GM18909 (cell line): ENCODE data around the gene MAPK11.

Experiments used
- ATAC-seq: cut with Tn5 transposase; IDR thresholded peaks from one replicate; pipeline ENCODE4 v1.9.1; 2021; ENCODE audit warnings: mild to moderate bottlenecking; ENCODE audit not compliant: unreplicated experiment, poor library complexity

The MAPK11 gene

GRCh38 chr22:50308986-50309600 lies 38.9 kb upstream of the MAPK11 start:
- no peak for ATAC-seq

GRCh38 chr22:50308597-50308935 lies 38.4 kb upstream of the MAPK11 start:
- no peak for ATAC-seq

- no peak for ATAC-seq
Measured at GRCh38 chr22:50307890-50308596, 37.9 kb upstream of the MAPK11 start.

- no peak for ATAC-seq
Measured at GRCh38 chr22:50306753-50307749, 36.9 kb upstream of the MAPK11 start, which contains the start of gene PLXNB2. Gene PLXNB2 (minus strand): TSS chr22:50307646. CDS start chr22:50290584, 17,062 bp downstream.

- ATAC-seq = no peak
Measured at GRCh38 chr22:50305923-50306566, 35.9 kb upstream of the MAPK11 start.

- ATAC-seq = no peak
Measured at GRCh38 chr22:50305393-50305922, 35.3 kb upstream of the MAPK11 start.

GRCh38 chr22:50304528-50305392 lies 34.6 kb upstream of the MAPK11 start:
- ATAC-seq = no peak

- no peak for ATAC-seq
Measured at GRCh38 chr22:50303848-50304527, 33.8 kb upstream of the MAPK11 start.

GRCh38 chr22:50303515-50303847 lies 33.3 kb upstream of the MAPK11 start:
- ATAC-seq = no peak

- no peak for ATAC-seq
Measured at GRCh38 chr22:50302564-50302963, 32.4 kb upstream of the MAPK11 start.

GRCh38 chr22:50302041-50302541 lies 31.9 kb upstream of the MAPK11 start:
- no peak for ATAC-seq

- no peak for ATAC-seq
Measured at GRCh38 chr22:50301581-50301991, 31.4 kb upstream of the MAPK11 start.

- no peak for ATAC-seq
Measured at GRCh38 chr22:50300620-50301257, 30.6 kb upstream of the MAPK11 start.

GRCh38 chr22:50299785-50300619 lies 29.8 kb upstream of the MAPK11 start:
- no peak for ATAC-seq

GRCh38 chr22:50298937-50299784 lies 29.0 kb upstream of the MAPK11 start:
- no peak for ATAC-seq

GRCh38 chr22:50298266-50298637 lies 28.1 kb upstream of the MAPK11 start:
- no peak for ATAC-seq
